PC-9 (cell line): ENCODE results near the gene NUP62. TPM values are rescaled to one million over a fixed set of nuclear protein-coding genes. Genes with fewer than 3 reads are reported as not detected.

Source experiments
- BruUV-seq: library from RNA; stranded (reverse); fragments of 400-500 nt; replicated peaks from 2 replicates; lab custom pipeline; 2021; lab: Mats Ljungman, UMichigan
- CTCF ChIA-PET: fragments of 300-600 bp; sonication (Branson Sonifier 250); formaldehyde crosslinking; loops from one replicate; lab custom pipeline; 2022; ENCODE audit warnings: antibody characterized with exemption; lab: Charles Lee
- POLR2A ChIA-PET: fragments of 300-600 bp; sonication (Branson Sonifier 250); formaldehyde crosslinking; loops from one replicate; lab custom pipeline; 2022; ENCODE audit warnings: antibody characterized with exemption; ENCODE audit not compliant: unreplicated experiment; lab: Charles Lee
- DNase-seq, 2 experiments: peaks; one replicate each; pipeline versions ENCODE4 v3.0.0 to v3.0.0-alpha.2; 2015 to 2022; ENCODE audit warnings: mixed read lengths in 1 of 2
- H2AFZ ChIP-seq: fragments of 200-600 bp; sonication (generic); 2 replicates; pipeline ENCODE4 v1.8.1; 2017; ENCODE audit warnings: antibody characterized with exemption
- H3F3A ChIP-seq: fragments of 200-600 bp; sonication (generic); 2 replicates; pipeline ENCODE4 v1.8.1; 2017; ENCODE audit warnings: antibody characterized with exemption, mild to moderate bottlenecking, low read depth; ENCODE audit not compliant: insufficient read depth
- H3K27ac ChIP-seq: fragments of 200-600 bp; sonication (generic); 2 replicates; pipeline ENCODE4 v1.6.1; 2016; ENCODE audit warnings: mixed run types
- H3K27me3 ChIP-seq: fragments of 200-600 bp; sonication (generic); 2 replicates; pipeline ENCODE4 v1.6.1; 2016; ENCODE audit warnings: low read depth, mixed run types; ENCODE audit not compliant: insufficient read depth
- H3K36me3 ChIP-seq: fragments of 200-600 bp; sonication (generic); 2 replicates; pipeline ENCODE4 v1.6.1; 2016; ENCODE audit warnings: low read depth, mixed run types
- H3K4me1 ChIP-seq: fragments of 200-600 bp; sonication (generic); replicated peaks from 2 replicates; pipeline ENCODE4 v1.6.1; 2016; ENCODE audit warnings: mixed run types; ENCODE audit not compliant: insufficient read depth
- H3K4me2 ChIP-seq: fragments of 200-600 bp; sonication (generic); 2 replicates; pipeline ENCODE4 v1.6.1; 2017; ENCODE audit warnings: mixed run types
- H3K4me3 ChIP-seq: fragments of 200-600 bp; sonication (generic); 2 replicates; pipeline ENCODE4 v1.6.1; 2016; ENCODE audit warnings: mixed run types
- H3K79me2 ChIP-seq: fragments of 200-600 bp; sonication (generic); 2 replicates; pipeline ENCODE4 v1.6.1; 2017; ENCODE audit warnings: low read depth, mixed run types
- H3K9me2 ChIP-seq: fragments of 200-600 bp; sonication (generic); 2 replicates; pipeline ENCODE4 v1.8.1; 2017; ENCODE audit warnings: mild to moderate bottlenecking; ENCODE audit not compliant: insufficient read depth
- H3K9me3 ChIP-seq: fragments of 200-600 bp; sonication (generic); 2 replicates; pipeline ENCODE4 v1.8.1; 2016; ENCODE audit warnings: low read depth; ENCODE audit not compliant: insufficient read depth
- H4K20me1 ChIP-seq: fragments of 200-600 bp; sonication (generic); 2 replicates; pipeline ENCODE4 v1.8.1; 2017; ENCODE audit not compliant: insufficient read depth
- CTCF ChIP-seq: fragments of 200-600 bp; sonication (generic); conservative IDR thresholded peaks from 2 replicates; pipeline ENCODE4 v1.6.1; 2017; ENCODE audit warnings: mixed run types, antibody characterized with exemption, mild to moderate bottlenecking, moderate library complexity
- EZH2 ChIP-seq: fragments of 200-600 bp; sonication (generic); IDR thresholded peaks from 2 replicates; pipeline ENCODE4 v1.8.0; 2017; ENCODE audit warnings: antibody characterized with exemption, low read depth
- intact Hi-C: fragments of 100-400 bp; cut with micrococcal nuclease; formaldehyde crosslinking; loops from one replicate; pipeline ENCODE4 v1.10.0; 2022; ENCODE audit not compliant: unreplicated experiment
- total RNA-seq: library from RNA; stranded (reverse); gene quantifications from 2 replicates; pipeline ENCODE4 v1.2.3, GENCODE V29; 2021

The NUP62 gene
- total RNA-seq, 1 experiment from 2014 or later = 101 TPM

- no peak overlapping the region for H3K4me3 ChIP-seq
- peaks cover 49% of the 10 kb centered on the region for H3K36me3 ChIP-seq
- ChIA-PET POLR2A (no interaction called here), CTCF (no interaction called here)
- no peaks in the 10 kb centered on the region for H3K9me2 ChIP-seq
- no peak overlapping the region for H3K27ac ChIP-seq
- H3K9me3 ChIP-seq = no peaks in the 10 kb centered on the region
- no TSS peak for BruUV-seq
- no peaks in the 10 kb centered on the region for H3K27me3 ChIP-seq
- intact Hi-C loops = no loop called here
- no peak overlapping the region for H2AFZ ChIP-seq
- peaks cover 24% of the 10 kb centered on the region for H3K79me2 ChIP-seq
- TF ChIP-seq CTCF (no peak), EZH2 (no peak)
- H3F3A ChIP-seq = peaks cover 20% of the 10 kb centered on the region; the same call in 1 of the 2 replicates
- peaks cover 51% of the 10 kb centered on the region for H4K20me1 ChIP-seq
- DNase-seq = no peak
- no peaks in the 10 kb centered on the region for H3K4me1 ChIP-seq
- H3K4me2 ChIP-seq = no peak overlapping the region
Observed at GRCh38 chr19:49912965-49913685, 16.2 kb downstream of the NUP62 start.

- Histone ChIP-seq H2AFZ (no peak overlapping the region), H3K36me3 (peaks cover 44% of the 10 kb centered on the region), H4K20me1 (peaks cover 45% of the 10 kb centered on the region), H3K4me3 (no peak overlapping the region), H3F3A (peaks cover 20% of the 10 kb centered on the region; the same call in 1 of the 2 replicates), H3K9me2 (no peaks in the 10 kb centered on the region), H3K79me2 (peaks cover 12% of the 10 kb centered on the region; the same call in 1 of the 2 replicates), H3K4me1 (no peaks in the 10 kb centered on the region), H3K9me3 (no peaks in the 10 kb centered on the region), H3K27ac (no peak overlapping the region), H3K27me3 (no peaks in the 10 kb centered on the region), H3K4me2 (no peak overlapping the region)
- intact Hi-C loops = no loop called here
- ChIA-PET POLR2A (no interaction called here), CTCF (no interaction called here)
- no TSS peak for BruUV-seq
- DNase-seq = no peak
- no peak for TF ChIP-seq CTCF
- no peak for TF ChIP-seq EZH2
Observed at GRCh38 chr19:49911381-49912145, 17.7 kb downstream of the NUP62 start.

GRCh38 chr19:49910179-49910578, 19.1 kb downstream of the NUP62 start:
- H3K4me1 ChIP-seq = no peaks in the 10 kb centered on the region
- H2AFZ ChIP-seq = no peak overlapping the region
- no TSS peak for BruUV-seq
- H3K27ac ChIP-seq = no peak overlapping the region
- H3K9me2 ChIP-seq = no peaks in the 10 kb centered on the region
- DNase-seq = no peak
- H3K79me2 ChIP-seq = peaks cover 10% of the 10 kb centered on the region; the same call in 1 of the 2 replicates
- H4K20me1 ChIP-seq = peaks cover 39% of the 10 kb centered on the region
- no peak overlapping the region for H3K4me3 ChIP-seq
- intact Hi-C loops = no loop called here
- H3K27me3 ChIP-seq = no peaks in the 10 kb centered on the region
- ChIA-PET CTCF (no interaction called here), POLR2A (no interaction called here)
- TF ChIP-seq EZH2 = no peak
- no peak for TF ChIP-seq CTCF
- no peaks in the 10 kb centered on the region for H3K9me3 ChIP-seq
- H3F3A ChIP-seq = peaks cover 24% of the 10 kb centered on the region; the same call in 1 of the 2 replicates
- peaks cover 35% of the 10 kb centered on the region for H3K36me3 ChIP-seq
- H3K4me2 ChIP-seq = no peak overlapping the region
